ENCODE data around the gene PEPD.

The PEPD gene

GRCh38 chr19:33437821-33438671 is 83.5 kb downstream of the PEPD start:
- DNase-seq (ENCODE audit: low spot score) = no peak

DNA sequence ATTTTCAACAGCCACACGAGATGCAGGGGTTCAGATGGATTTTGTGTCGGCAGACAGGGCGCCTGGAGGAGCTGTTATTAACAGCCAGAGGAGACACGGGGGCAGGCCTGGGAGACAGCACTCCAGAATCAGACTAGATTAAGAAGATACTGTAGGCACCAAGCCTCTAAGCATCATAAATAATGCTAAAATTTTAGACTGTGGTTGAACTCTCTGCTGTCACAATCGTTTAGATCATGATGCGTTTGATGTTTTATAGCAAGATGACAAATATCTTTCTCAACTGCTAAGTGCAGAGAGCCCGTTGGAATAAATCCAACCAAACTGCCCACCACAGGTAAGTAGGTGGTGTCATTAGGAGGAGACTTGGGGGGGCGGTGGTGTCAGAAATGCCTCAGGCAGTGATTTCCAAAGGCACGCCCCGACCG is 84.2 kb downstream of the PEPD start:
- no peak for DNase-seq (ENCODE audit: low spot score)

DNA sequence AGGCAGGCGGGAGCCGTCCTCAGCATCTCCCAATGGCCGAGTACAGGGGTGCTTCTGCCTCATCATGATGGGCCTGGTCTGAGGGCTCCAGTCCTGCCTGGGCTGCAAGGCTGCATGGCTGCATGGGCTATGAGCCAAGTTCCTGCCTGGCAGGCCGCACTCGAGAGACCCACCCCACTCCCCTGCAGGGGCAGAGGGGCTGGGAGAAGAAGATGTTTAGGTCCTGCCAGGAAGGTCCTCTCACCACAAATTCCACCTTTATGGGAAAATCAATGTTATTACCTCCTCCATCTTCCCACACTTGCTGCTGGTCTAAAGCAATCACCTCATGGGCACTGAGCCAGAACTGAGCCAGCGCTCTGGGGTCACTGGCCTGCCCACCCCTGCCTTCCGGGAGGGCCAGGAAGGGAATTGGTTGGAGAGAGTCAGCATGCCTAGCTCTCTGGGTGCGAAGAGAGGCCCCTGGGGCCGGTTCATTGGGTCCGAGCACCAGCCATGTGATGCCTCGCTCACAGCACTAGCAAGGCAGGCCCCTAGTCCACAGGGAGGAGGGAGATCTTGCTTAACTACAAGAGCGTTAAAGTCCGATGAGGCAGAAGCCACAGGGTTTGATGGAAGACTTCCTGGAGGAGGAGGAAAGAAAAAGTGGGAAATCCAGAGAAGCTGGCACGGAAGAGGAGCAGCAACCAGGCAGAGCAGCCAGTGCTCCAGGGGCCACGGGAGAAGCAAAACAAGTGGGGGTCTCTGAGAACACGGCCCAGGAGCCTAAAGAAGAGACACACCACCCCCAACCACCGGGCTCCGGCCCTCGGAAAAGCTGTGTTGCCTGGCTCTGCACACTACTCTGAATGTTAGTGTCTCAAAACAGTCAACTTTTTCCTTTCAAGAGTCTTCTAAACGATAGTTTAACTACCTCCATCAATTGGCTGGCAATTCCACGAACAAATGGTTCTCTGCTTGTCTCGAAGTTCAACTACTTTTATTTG is 84.9 kb downstream of the PEPD start:
- DNase-seq (ENCODE audit: low spot score) = no peak

DNA sequence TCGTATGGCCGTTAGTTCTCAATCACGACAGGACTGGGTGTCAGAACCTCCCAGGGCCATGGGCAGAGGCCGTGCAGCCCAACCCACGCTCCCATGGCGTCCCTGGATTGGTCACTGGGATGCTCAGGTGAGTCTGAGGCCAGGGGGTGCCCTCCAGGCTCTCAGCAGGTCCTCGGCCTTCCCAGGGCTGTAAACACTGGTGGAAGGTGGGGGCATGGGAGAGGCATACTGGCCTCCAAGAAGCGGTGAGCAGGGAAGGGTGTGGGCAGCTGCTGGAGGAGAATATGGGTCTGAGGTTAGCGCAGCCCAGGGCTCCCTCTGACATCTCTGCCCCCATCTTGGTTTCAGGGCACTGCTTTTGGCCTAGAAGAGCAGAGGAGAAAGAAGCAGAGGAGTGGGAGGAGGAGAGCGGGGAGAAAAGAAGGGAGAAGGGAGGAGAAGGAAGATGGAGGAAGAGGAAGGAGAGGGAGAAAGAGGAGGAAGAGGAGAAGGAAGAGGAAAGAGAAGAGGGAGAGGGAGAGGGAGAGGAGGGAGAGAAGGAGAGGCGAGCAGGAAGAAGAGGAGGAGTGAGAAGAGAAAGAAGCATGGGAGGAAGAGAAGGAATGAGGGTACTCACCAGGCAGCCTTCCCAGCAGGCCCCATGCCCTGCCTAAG is 85.8 kb downstream of the PEPD start:
- DNase-seq (ENCODE audit: low spot score) = no peak

DNA sequence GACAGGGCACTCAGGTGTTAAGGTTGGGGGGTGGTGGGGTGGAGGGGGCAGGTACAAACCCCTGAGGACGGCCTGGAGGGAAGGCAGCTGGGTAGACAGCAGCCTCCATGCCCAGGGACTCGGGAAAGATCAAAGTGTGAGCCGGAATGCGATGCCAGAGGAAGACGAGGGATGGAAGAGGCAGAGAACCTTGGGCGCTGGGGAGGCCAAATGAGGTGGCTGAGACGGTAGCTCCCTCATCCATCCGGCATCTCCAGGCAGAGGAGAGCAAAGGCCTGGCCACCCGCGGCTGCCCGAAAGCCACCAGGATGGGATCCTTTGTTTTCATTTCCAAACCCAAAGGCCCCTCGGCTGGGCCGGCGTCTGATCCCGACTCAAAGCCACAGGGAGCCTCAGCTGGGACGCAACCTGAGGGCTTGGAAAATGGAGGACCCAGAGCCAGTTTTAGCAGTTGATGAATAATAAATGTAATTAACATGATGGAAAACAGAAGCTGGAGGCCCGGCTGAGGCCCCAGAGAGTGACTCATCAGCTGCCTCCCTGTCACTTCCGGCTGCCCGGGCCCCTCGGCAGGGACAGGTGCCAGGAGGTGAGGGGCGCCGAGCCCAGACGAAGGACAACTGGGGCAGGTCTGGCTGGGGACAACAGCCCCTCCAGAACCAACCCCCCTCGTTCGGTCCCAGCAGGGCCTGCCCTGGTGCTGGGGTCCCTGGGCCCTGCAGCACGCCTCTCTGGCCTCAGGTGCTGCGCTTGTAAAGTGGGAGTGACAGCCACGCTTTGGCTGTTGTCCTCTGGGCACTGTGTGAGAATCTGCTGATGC is 86.5 kb downstream of the PEPD start:
- no peak for DNase-seq (ENCODE audit: low spot score)

- no peak for DNase-seq (ENCODE audit: low spot score)
Observed at GRCh38 chr19:33434069-33434885, 87.3 kb downstream of the PEPD start.

GRCh38 chr19:33432446-33433170 is 89.0 kb downstream of the PEPD start:
- DNase-seq (ENCODE audit: low spot score) = no peak

- DNase-seq (ENCODE audit: low spot score) = no peak
Observed at GRCh38 chr19:33432015-33432414, 89.6 kb downstream of the PEPD start.

DNA sequence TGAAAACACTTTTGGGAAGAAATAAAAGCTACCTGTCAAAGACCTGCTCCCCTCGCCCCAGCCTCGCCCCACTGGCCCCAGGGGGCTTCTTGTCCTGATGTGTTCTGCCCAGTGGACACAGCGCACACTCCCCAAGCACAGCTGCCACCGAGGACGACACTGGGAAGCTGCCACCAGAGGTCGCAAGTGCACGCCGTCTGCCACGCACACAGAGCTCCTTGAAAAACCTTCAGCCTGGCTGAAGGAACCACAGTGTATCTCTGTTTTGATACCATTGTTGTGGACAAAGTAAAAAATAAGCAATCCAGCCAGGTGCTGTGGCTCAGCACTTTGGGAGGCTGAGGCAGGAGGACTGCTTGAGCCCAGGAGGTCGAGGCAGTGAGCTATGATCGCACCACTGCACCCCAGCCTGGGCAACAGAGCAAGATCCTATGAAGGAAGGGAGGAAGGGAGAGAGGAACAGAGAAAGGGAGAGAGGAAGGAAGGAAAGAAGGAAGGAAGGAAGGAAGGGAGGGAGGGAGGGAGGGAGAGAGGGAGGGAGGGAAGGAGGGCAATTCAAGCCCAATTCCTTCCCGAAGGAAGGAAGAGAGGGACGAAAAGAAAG is 90.8 kb downstream of the PEPD start:
- peak; percentile 61 for DNase-seq (ENCODE audit: low spot score)

GRCh38 chr19:33429891-33430673 is 91.5 kb downstream of the PEPD start:
- DNase-seq (ENCODE audit: low spot score) = no peak

DNA sequence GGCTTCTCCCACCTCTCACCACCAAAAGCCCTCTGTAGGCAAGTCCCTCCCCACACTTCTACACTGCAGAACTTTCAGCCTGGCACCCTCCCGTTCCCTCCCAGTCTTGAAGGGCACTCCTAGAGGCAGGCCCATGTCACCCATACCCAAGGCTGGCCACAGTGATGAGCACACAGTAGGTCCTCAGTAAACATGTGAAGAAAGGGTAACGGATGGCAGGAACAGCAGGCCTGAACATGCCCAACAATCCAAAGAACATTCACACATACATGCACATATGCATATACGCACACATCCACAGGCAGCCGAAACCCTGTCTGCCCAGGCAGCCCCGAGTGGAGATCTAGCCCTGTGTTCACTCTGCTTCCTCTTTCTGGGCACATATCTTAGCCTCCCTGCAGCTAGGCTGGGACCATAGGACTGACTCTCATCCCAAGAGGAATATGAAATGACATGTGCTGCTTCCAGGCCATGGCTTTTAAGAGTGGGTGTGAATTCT is 92.9 kb downstream of the PEPD start:
- no peak for DNase-seq (ENCODE audit: low spot score)

GRCh38 chr19:33427801-33428626 is 93.6 kb downstream of the PEPD start:
- DNase-seq (ENCODE audit: low spot score) = no peak

DNA sequence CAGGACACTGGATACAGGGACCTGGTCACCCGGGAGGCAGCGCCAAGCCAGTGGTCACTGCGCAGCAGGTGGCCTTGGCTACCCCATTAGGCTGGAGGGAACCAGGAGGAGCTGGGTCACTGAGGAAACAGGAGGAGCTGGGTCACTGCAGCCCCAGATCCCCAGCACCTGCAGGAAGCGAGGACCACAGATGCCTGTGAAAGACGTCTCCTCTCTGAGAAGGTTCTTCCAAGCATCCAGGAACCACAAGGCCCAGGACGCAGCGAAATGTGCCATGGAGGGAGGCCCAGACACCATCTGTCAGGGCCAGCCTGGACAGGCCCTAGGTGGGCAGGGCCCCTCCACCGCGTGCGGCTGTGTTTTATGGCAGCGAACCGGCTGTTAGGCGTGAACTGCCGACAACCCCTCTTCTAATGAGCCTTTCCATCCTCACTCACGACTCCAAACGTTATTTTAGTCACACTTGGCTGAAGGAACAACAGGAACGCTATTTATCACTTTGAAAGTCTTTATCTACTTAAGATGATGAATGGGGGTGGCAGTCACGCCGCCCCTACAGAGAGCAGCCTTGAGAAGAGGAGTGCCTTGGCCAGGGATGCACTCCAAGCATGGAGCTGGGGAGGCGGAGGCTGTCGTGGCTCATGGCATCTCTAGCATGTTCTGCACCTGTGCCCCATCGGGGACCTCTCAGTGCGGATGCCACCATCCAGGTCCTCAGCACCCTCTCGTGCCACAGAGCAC is 94.8 kb downstream of the PEPD start:
- no peak for DNase-seq (ENCODE audit: low spot score)

DNA sequence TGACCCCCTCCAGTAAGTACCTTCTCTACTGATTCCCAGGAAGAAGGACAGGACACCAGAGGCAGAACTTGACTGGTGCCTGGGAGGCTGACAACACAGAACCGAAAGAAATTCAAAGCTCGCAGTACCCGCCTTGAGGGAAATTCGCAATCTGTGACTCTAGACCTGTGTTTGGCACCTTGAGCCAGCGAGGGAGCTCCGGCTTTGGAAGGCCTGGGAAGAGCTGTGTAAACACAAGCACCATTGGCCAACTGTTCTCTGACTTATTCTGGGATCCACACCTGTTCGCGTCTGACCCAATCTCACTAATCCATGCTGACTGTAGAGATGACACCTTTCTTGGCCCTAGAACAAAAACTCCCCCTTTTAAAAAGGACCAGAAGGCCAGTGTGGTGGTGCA is 97.4 kb downstream of the PEPD start:
- no peak for DNase-seq (ENCODE audit: low spot score)

GRCh38 chr19:33422369-33423180 is 99.0 kb downstream of the PEPD start:
- DNase-seq (ENCODE audit: low spot score) = no peak

- no peak for DNase-seq (ENCODE audit: low spot score)
Observed at GRCh38 chr19:33421368-33421767, 100.2 kb downstream of the PEPD start.

Data from RKO (cell line).